ENCODE measurements around the gene TUBA4B.

TUBA4B gene

GRCh38 chr2:219297766-219298456 lies 44.9 kb downstream of the TUBA4B start:
- DNase-seq (ENCODE audit: low read depth in 1 of 2, low spot score in 1 of 2) = no peak
- TF ChIP-seq GABPA (IDR thresholded peaks at IDR 0.05; ENCODE audit: low read depth) (no peak), REST (IDR thresholded peaks at IDR 0.05; ENCODE audit: insufficient replicate concordance, low read depth) (no peak), POLR2AphosphoS5 (IDR thresholded peaks at IDR 0.05; ENCODE audit: low read depth) (no peak), SPI1 (IDR thresholded peaks at IDR 0.05; ENCODE audit: borderline replicate concordance, low read depth) (no peak)
- TF ChIP-seq, protein P1, sequence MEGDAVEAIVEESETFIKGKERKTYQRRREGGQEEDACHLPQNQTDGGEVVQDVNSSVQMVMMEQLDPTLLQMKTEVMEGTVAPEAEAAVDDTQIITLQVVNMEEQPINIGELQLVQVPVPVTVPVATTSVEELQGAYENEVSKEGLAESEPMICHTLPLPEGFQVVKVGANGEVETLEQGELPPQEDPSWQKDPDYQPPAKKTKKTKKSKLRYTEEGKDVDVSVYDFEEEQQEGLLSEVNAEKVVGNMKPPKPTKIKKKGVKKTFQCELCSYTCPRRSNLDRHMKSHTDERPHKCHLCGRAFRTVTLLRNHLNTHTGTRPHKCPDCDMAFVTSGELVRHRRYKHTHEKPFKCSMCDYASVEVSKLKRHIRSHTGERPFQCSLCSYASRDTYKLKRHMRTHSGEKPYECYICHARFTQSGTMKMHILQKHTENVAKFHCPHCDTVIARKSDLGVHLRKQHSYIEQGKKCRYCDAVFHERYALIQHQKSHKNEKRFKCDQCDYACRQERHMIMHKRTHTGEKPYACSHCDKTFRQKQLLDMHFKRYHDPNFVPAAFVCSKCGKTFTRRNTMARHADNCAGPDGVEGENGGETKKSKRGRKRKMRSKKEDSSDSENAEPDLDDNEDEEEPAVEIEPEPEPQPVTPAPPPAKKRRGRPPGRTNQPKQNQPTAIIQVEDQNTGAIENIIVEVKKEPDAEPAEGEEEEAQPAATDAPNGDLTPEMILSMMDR (IDR thresholded peaks at IDR 0.05; ENCODE audit: insufficient read depth, low read length) = no peak
- H3K4me3 ChIP-seq (replicated peaks; ENCODE audit: insufficient read depth, low read length) = no peak overlapping the region
- no peak overlapping the region for H3K27ac ChIP-seq (replicated peaks)
- peaks cover 29% of the 10 kb centered on the region for H3K27me3 ChIP-seq (ENCODE audit: insufficient read depth, poor library complexity, severe bottlenecking)

- H3K27me3 ChIP-seq (ENCODE audit: insufficient read depth, poor library complexity, severe bottlenecking) = peaks cover 29% of the 10 kb centered on the region
- TF ChIP-seq POLR2AphosphoS5 (IDR thresholded peaks at IDR 0.05; ENCODE audit: low read depth) (no peak), GABPA (IDR thresholded peaks at IDR 0.05; ENCODE audit: low read depth) (no peak), SPI1 (IDR thresholded peaks at IDR 0.05; ENCODE audit: borderline replicate concordance, low read depth) (no peak; the same call in 1 of the 2 replicates), REST (IDR thresholded peaks at IDR 0.05; ENCODE audit: insufficient replicate concordance, low read depth) (peak; percentile 13)
- TF ChIP-seq, protein P1 (IDR thresholded peaks at IDR 0.05; ENCODE audit: insufficient read depth, low read length) = peak; percentile 97
- H3K27ac ChIP-seq (replicated peaks) = no peak overlapping the region
- no peak overlapping the region for H3K4me3 ChIP-seq (replicated peaks; ENCODE audit: insufficient read depth, low read length)
- peak; percentile 65 to 82 for DNase-seq (ENCODE audit: low read depth in 1 of 2, low spot score in 1 of 2)
Measured at GRCh38 chr2:219298759-219299371, 45.8 kb downstream of the TUBA4B start.

DNA sequence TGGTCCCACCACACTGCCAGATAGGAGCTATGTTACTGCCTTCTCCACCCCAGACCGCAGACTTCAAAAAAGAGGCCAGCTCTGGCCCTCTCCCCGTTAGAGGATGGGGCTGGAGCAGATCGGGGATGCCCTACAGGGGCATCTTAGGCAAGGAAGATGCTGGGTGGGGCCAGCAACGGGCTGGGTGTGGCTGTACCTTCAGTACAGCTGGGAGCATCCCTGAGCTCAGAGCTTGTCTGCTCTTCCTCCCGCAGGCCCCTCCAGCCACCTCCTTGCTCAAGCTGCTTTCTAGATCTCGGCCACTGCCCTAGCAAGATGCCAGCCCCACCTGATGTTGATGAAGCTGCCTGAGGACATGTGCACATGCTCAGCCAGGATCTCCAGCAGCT lies 46.3 kb downstream of the TUBA4B start:
- Histone ChIP-seq H3K4me3 (replicated peaks; ENCODE audit: insufficient read depth, low read length) (no peak overlapping the region), H3K27me3 (ENCODE audit: insufficient read depth, poor library complexity, severe bottlenecking) (peaks cover 29% of the 10 kb centered on the region), H3K27ac (replicated peaks) (no peak overlapping the region)
- no peak for DNase-seq (ENCODE audit: low read depth in 1 of 2, low spot score in 1 of 2)
- TF ChIP-seq SPI1 (IDR thresholded peaks at IDR 0.05; ENCODE audit: borderline replicate concordance, low read depth) (no peak), POLR2AphosphoS5 (IDR thresholded peaks at IDR 0.05; ENCODE audit: low read depth) (no peak), GABPA (IDR thresholded peaks at IDR 0.05; ENCODE audit: low read depth) (no peak)

DNA sequence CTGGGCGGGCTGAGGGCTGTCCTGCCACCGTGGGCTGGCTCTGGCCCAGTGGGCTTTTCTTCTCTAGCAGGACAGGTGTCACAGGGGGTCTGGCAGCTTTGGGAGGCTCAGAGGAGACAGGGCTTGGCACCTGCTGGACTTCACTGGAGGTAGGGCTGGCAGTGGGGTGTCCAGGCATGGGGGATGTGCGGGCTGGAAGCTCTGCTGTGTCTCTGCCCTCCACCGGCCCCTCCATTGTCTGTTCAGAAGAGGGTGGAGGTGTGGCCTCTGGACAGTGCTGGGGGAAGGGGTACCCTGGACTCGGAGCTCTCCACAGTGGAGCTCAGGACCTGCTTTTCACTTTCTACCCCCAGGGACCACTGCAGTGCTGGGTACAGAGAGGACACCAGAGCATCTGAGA lies 47.0 kb downstream of the TUBA4B start:
- TF ChIP-seq, protein P1 (IDR thresholded peaks at IDR 0.05; ENCODE audit: insufficient read depth, low read length) = no peak
- no peak for TF ChIP-seq SPI1 (IDR thresholded peaks at IDR 0.05; ENCODE audit: borderline replicate concordance, low read depth)
- no peak for TF ChIP-seq POLR2AphosphoS5 (IDR thresholded peaks at IDR 0.05; ENCODE audit: low read depth)
- TF ChIP-seq GABPA (IDR thresholded peaks at IDR 0.05; ENCODE audit: low read depth) = no peak
- TF ChIP-seq REST (IDR thresholded peaks at IDR 0.05; ENCODE audit: insufficient replicate concordance, low read depth) = no peak
- H3K4me3 ChIP-seq (replicated peaks; ENCODE audit: insufficient read depth, low read length) = no peak overlapping the region
- no peak for DNase-seq (ENCODE audit: low read depth in 1 of 2, low spot score in 1 of 2)
- peaks cover 29% of the 10 kb centered on the region for H3K27me3 ChIP-seq (ENCODE audit: insufficient read depth, poor library complexity, severe bottlenecking)
- no peak overlapping the region for H3K27ac ChIP-seq (replicated peaks)
